Heart right ventricle (tissue), 16 donors: ENCODE measurements around the gene FAM43B. TPM values are rescaled to one million over a fixed set of nuclear protein-coding genes. Genes with fewer than 3 reads are reported as not detected.
A peak's percentile ranks its signal among the peaks of the same experiment; 100 is the strongest.

Source experiments
- ATAC-seq, 8 donors: fragments of 200-7000 bp; cut with Tn5 transposase; one replicate each; pipeline ENCODE4 v1.9.1; 2020; ENCODE audit warnings: mild to moderate bottlenecking in 8 of 8, moderate library complexity in 8 of 8, moderate number of reproducible peaks in 1 of 8
- DNase-seq, 2 donors: peaks; one replicate each; pipeline ENCODE4 v3.0.0-alpha.2; 2020
- H3K27ac ChIP-seq, 10 donors: fragments of 200-600 bp; sonication (generic) in 2 of 10; one replicate each; pipeline versions ENCODE4 v1.5.0 to v1.8.0; 2020 to 2022; ENCODE audit warnings: mild to moderate bottlenecking in 3 of 10
- H3K27me3 ChIP-seq, 7 donors: fragments of 200-600 bp; one replicate each; pipeline ENCODE4 v1.8.0; 2021 to 2022; ENCODE audit warnings: mild to moderate bottlenecking in 2 of 7
- H3K36me3 ChIP-seq, 9 donors: fragments of 200-600 bp; sonication (generic) in 1 of 9; one replicate each; pipeline versions ENCODE4 v1.5.0 to v1.8.0; 2020 to 2022; ENCODE audit warnings: mild to moderate bottlenecking in 2 of 9
- H3K4me1 ChIP-seq, 9 donors: fragments of 200-600 bp; sonication (generic) in 1 of 9; one replicate each; pipeline versions ENCODE4 v1.5.0 to v1.8.0; 2020 to 2022; ENCODE audit warnings: mild to moderate bottlenecking in 4 of 9
- H3K4me3 ChIP-seq, 10 donors: fragments of 200-600 bp; sonication (generic) in 2 of 10; one replicate each; pipeline versions ENCODE4 v1.5.0 to v1.8.0; 2020 to 2022; ENCODE audit warnings: mild to moderate bottlenecking in 7 of 10, moderate library complexity in 2 of 10
- H3K9me3 ChIP-seq, 11 donors: fragments of 200-600 bp in 10 of 11; sonication (generic) in 2 of 11; one replicate each; pipeline versions ENCODE4 v1.5.0 to v1.8.0; 2013 to 2022; ENCODE audit warnings: mild to moderate bottlenecking in 2 of 11, control low read depth in 1 of 11, moderate library complexity in 1 of 11
- WGBS, 2 donors: extraction: QIAGEN DNeasy Blood & Tissue Kit; methylation state at CpG; one replicate each; pipeline ENCODE4 v1.1.7; 2013; ENCODE audit warnings: inconsistent platforms in 1 of 2; 5-methylcytosine and 5-hydroxymethylcytosine counted together
- intact Hi-C, 10 donors: fragments of 100-400 bp; cut with DNase I; formaldehyde crosslinking; loops; one replicate each; pipeline versions ENCODE4 v1.11.1 to v1.14.2; 2022
- polyA plus RNA-seq, 2 donors: library from polyadenylated mRNA; stranded (reverse); fragments of 200-250 nt; gene quantifications; one replicate each; pipeline ENCODE4 v1.2.3, GENCODE V29; 2013
- total RNA-seq, 10 donors: library from RNA; stranded (reverse); fragmentation: NEBNext Ultra II Directional in 3 of 10; extraction: Animal tissue kit (Norgen Biotek cat#: 25700) in 3 of 10; gene quantifications; one replicate each; pipeline versions ENCODE4 v1.2.1 to v1.2.4, GENCODE V29; 2021 to 2023
- TF ChIP-seq, protein P1 (sequence below), 9 donors: fragments of 200-600 bp; sonication (generic) in 2 of 9; IDR thresholded peaks; one replicate each; pipeline versions ENCODE4 v1.5.0 to v1.8.0; 2021 to 2022; ENCODE audit warnings: antibody characterized with exemption in 9 of 9, mild to moderate bottlenecking in 5 of 9, moderate library complexity in 1 of 9
- donor health status: Arrhythmogenic right ventricular cardiomyopathy.
- donor health status: ischemic (EF 13 %, LVEDD 7.1; RV severe dilation, severe dysfunction).
- donor health status: healthy with polysubstance abuse.
- donor health status: DM: no; HTN: yes; CAD: no.
- donor health status: DM: no; HTN: no; CAD: no.
- donor health status: ischemic (EF 25% LVEDD 6.9; RV normal size, moderate dysfunction).
- donor health status: ischemic (EF 25% LVEDD 5.7; RV mildly dilated, moderate dysfunction).
- donor health status: healthy.
- donor health status: DM: yes; HTN: yes; CAD: no.
- donor health status: Ischemic cardiomyopathy.
- donor health status: ischemic (EF 35%, LVEDD 5.7; RV mildly dilated, moderate dysfunction).
- donor health status: nonischemic (EF 11% LVEDD 7.7; RV severe dilation, severe dysfunction).
- donor health status: DM: yes; HTN: yes; CAD: no.
- donor health status: PGD.
- donor health status: ischemic (EF 29% LVEDD 5.4; RV normal size, mild dysfunction).
- donor health status: nonischemic (EF 23%, LVEDD 6.1; RV moderate dilation, normal function).

FAM43B gene
- total and polyA plus RNA-seq, 12 donors = 1.0 to 16.3 (median 2.3) TPM

- ATAC-seq (peak in 7 of 8 donors; percentile 35 to 71 (median 48)), DNase-seq (peak in 1 of 2 donors; percentile 34)
- H3K27me3 ChIP-seq = peaks cover 0 to 57% (median 26%) of the 10 kb centered on the region in 7 donors
- no peaks in the 10 kb centered on the region for H3K36me3 ChIP-seq
- peak overlapping the region in 4 of 10 donors; percentile 13 to 48 (median 22) for H3K27ac ChIP-seq
- peaks cover 2 to 33% (median 19%) of the 10 kb centered on the region in 9 donors for H3K4me1 ChIP-seq
- 50 to 60% methylated on average over 2 of the region's 2 CpGs for WGBS, 2 donors
- TF ChIP-seq, protein P1, sequence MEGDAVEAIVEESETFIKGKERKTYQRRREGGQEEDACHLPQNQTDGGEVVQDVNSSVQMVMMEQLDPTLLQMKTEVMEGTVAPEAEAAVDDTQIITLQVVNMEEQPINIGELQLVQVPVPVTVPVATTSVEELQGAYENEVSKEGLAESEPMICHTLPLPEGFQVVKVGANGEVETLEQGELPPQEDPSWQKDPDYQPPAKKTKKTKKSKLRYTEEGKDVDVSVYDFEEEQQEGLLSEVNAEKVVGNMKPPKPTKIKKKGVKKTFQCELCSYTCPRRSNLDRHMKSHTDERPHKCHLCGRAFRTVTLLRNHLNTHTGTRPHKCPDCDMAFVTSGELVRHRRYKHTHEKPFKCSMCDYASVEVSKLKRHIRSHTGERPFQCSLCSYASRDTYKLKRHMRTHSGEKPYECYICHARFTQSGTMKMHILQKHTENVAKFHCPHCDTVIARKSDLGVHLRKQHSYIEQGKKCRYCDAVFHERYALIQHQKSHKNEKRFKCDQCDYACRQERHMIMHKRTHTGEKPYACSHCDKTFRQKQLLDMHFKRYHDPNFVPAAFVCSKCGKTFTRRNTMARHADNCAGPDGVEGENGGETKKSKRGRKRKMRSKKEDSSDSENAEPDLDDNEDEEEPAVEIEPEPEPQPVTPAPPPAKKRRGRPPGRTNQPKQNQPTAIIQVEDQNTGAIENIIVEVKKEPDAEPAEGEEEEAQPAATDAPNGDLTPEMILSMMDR (IDR thresholded peaks at IDR 0.05) = no peak
- H3K9me3 ChIP-seq = peaks cover 0 to 4% (median 0%) of the 10 kb centered on the region in 11 donors
- no peak overlapping the region for H3K4me3 ChIP-seq
- intact Hi-C loops = loop anchor here in 1 of 10 donors (5.0 kb wide), 1 partner anchor 45 kb away; the partner anchor contains the start of gene PINK1
Observed at GRCh38 chr1:20587661-20588053, 35.3 kb downstream of the FAM43B start.

DNA sequence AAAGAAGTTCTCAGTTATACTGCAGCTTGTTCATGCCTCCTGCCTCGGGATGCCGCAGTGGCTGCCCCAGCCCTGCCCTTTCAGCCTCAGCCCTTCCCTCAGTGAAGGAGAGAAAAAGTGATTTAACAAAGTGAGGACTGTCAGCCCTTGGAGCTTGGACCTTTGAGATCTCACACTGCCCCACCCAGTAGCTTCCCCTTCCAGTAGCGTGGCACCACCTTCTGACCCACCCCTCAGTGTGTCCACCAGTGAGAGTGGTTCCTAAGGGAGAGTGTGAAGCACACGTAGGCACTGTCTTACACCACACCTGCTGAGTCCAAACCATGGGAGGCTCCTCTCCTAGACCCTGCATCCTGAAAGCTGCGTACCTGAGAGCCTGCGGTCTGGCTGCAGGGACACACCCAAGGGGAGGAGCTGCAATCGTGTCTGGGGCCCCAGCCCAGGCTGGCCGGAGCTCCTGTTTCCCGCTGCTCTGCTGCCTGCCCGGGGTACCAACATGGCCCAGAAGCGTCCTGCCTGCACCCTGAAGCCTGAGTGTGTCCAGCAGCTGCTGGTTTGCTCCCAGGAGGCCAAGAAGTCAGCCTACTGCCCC, 36.4 kb downstream of the FAM43B start, which contains the start of gene CDA:
Gene CDA, plus strand, starts transcription at position 464 of the 592 bp plus-strand sequence. Its CDS starts 33 bp downstream, at position 497.
- ATAC-seq = peak; percentile 23 to 71 (median 36)
- 18 to 28% methylated on average over 11 of the region's 11 CpGs for WGBS, 2 donors
- Histone ChIP-seq H3K27ac (peak within 1 kb of the TSS; percentile 60 to 85 (median 75)), H3K9me3 (peaks cover 0 to 4% (median 0%) of the 10 kb centered on the region in 11 donors), H3K27me3 (peaks cover 0 to 57% (median 26%) of the 10 kb centered on the region in 7 donors), H3K4me3 (peak within 1 kb of the TSS in 9 of 10 donors; percentile 13 to 51 (median 41)), H3K4me1 (peaks cover 2 to 33% (median 19%) of the 10 kb centered on the region in 9 donors), H3K36me3 (no peaks in the 10 kb centered on the region)
- DNase-seq = no peak
- intact Hi-C loops = loop anchor here in 1 of 10 donors (5.0 kb wide), 1 partner anchor 44 kb away; the partner anchor contains the start of gene PINK1
- TF ChIP-seq, protein P1 (IDR thresholded peaks at IDR 0.05) = no peak

DNA sequence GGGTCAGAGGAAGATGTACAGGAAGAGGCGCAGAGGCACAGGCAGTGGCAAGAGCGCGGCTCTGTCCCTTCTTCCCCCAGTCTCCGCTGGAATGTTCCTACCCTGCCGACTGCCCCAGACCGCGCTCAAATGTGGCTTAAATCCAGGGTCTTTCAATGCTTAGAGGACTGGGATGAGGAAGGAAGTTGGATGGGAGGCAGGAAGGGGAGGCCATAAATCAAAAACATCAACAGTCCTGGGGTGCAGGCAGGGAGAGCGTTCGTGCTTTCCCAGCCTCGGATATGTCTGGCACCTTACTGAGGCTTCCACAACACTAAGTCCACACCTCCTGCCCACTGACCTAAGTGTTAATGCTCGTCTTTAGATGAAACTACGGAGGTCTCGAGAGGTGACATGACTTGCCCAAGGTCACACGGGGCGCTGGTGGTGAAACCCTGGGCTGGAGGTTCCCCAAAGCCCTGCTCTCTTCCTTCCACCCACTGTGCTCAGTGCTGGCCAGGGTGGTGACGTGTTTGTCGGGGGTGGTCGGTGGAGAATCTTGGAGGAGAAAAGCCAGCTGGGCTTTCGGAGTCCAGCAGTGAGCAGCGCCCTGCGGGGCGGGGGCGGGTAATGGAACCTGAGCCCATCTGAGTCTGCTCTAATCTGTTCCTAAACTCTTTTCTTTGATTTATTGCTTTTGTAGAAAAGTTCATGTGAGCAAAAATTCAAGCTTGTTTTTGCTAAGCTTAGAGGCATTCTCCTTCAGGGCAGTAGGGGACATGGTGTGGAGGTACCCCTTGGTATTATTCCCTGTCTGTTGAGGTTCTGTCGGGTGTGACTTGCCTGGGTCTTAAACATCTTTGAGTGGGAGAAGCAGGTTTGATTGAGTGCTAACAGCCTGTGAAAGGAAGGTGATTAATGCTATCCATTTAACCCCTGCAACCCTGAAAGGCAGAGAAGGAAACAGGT, 37.2 kb downstream of the FAM43B start:
- peak; percentile 66 to 88 (median 74) for ATAC-seq
- Histone ChIP-seq H3K9me3 (peaks cover 0 to 4% (median 0%) of the 10 kb centered on the region in 11 donors), H3K36me3 (no peaks in the 10 kb centered on the region), H3K27me3 (peaks cover 0 to 55% (median 26%) of the 10 kb centered on the region in 7 donors), H3K27ac (peak overlapping the region; percentile 60 to 85 (median 75)), H3K4me1 (peaks cover 2 to 33% (median 19%) of the 10 kb centered on the region in 9 donors), H3K4me3 (peak overlapping the region in 9 of 10 donors; percentile 13 to 51 (median 41))
- intact Hi-C loops = loop anchor here in 1 of 10 donors (5.0 kb wide), 1 partner anchor 43 kb away; the partner anchor contains the start of gene PINK1
- TF ChIP-seq, protein P1 (IDR thresholded peaks at IDR 0.05) = no peak
- WGBS, 2 donors = 14 to 16% methylated on average over 24 of the region's 24 CpGs
- peak; percentile 45 to 62 for DNase-seq
